ENCODE results near the gene SORBS1. TPM values are rescaled to one million over a fixed set of nuclear protein-coding genes. Genes with fewer than 3 reads are reported as not detected.

The SORBS1 gene
- total RNA-seq, 1 donor from 2014 or later = 16.1 TPM

- TF ChIP-seq, protein P1, sequence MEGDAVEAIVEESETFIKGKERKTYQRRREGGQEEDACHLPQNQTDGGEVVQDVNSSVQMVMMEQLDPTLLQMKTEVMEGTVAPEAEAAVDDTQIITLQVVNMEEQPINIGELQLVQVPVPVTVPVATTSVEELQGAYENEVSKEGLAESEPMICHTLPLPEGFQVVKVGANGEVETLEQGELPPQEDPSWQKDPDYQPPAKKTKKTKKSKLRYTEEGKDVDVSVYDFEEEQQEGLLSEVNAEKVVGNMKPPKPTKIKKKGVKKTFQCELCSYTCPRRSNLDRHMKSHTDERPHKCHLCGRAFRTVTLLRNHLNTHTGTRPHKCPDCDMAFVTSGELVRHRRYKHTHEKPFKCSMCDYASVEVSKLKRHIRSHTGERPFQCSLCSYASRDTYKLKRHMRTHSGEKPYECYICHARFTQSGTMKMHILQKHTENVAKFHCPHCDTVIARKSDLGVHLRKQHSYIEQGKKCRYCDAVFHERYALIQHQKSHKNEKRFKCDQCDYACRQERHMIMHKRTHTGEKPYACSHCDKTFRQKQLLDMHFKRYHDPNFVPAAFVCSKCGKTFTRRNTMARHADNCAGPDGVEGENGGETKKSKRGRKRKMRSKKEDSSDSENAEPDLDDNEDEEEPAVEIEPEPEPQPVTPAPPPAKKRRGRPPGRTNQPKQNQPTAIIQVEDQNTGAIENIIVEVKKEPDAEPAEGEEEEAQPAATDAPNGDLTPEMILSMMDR (IDR thresholded peaks at IDR 0.05) = no peak
- TF ChIP-seq EZH2 (IDR thresholded peaks at IDR 0.05) (no peak), EZH2phosphoT487 (IDR thresholded peaks at IDR 0.05) (no peak)
- Histone ChIP-seq H3K9me3 (ENCODE audit: low read depth) (no peaks in the 10 kb centered on the region), H3K27ac (no peak overlapping the region), H3K4me2 (no peak overlapping the region), H2AFZ (replicated peaks) (no peak overlapping the region), H3K27me3 (no peaks in the 10 kb centered on the region), H3F3A (ENCODE audit: low read depth) (no peaks in the 10 kb centered on the region), H3K4me3 (no peak overlapping the region), H4K20me1 (ENCODE audit: low read depth) (no peaks in the 10 kb centered on the region), H3K9ac (no peak overlapping the region), H3K79me2 (ENCODE audit: low read depth) (no peaks in the 10 kb centered on the region), H3K36me3 (no peaks in the 10 kb centered on the region), H3K4me1 (no peaks in the 10 kb centered on the region)
- Mint-ChIP-seq H3K4me3 (no peak overlapping the region), H3K36me3 (no peaks in the 10 kb centered on the region), H3K27ac (no peak overlapping the region), H3K27me3 (ENCODE audit: insufficient read depth, low read depth) (peaks cover 2% of the 10 kb centered on the region), H3K9me3 (peaks cover 3% of the 10 kb centered on the region), H3K4me1 (no peaks in the 10 kb centered on the region)
- no peak for DNase-seq (ENCODE audit: low spot score)
Measured at GRCh38 chr10:95588025-95588424, 26.9 kb upstream of the SORBS1 start.

- H3K27ac ChIP-seq = no peak overlapping the region
- H2AFZ ChIP-seq (replicated peaks) = no peak overlapping the region
- Mint-ChIP-seq H3K27ac (no peak overlapping the region), H3K27me3 (ENCODE audit: insufficient read depth, low read depth) (peaks cover 9% of the 10 kb centered on the region), H3K9me3 (no peaks in the 10 kb centered on the region), H3K4me1 (no peaks in the 10 kb centered on the region), H3K36me3 (no peaks in the 10 kb centered on the region), H3K4me3 (no peak overlapping the region)
- no peaks in the 10 kb centered on the region for H3F3A ChIP-seq (ENCODE audit: low read depth)
- DNase-seq (ENCODE audit: low spot score) = no peak
- no peak overlapping the region for H3K9ac ChIP-seq
- no peak overlapping the region for H3K4me3 ChIP-seq
- no peaks in the 10 kb centered on the region for H4K20me1 ChIP-seq (ENCODE audit: low read depth)
- no peaks in the 10 kb centered on the region for H3K4me1 ChIP-seq
- no peaks in the 10 kb centered on the region for H3K9me3 ChIP-seq (ENCODE audit: low read depth)
- no peaks in the 10 kb centered on the region for H3K27me3 ChIP-seq
- no peak for TF ChIP-seq EZH2phosphoT487 (IDR thresholded peaks at IDR 0.05)
- TF ChIP-seq EZH2 (IDR thresholded peaks at IDR 0.05) = no peak
- TF ChIP-seq, protein P1 (IDR thresholded peaks at IDR 0.05) = no peak
- H3K79me2 ChIP-seq (ENCODE audit: low read depth) = no peaks in the 10 kb centered on the region
- H3K36me3 ChIP-seq = no peaks in the 10 kb centered on the region
- H3K4me2 ChIP-seq = no peak overlapping the region
Measured at GRCh38 chr10:95579835-95580535, 18.8 kb upstream of the SORBS1 start.

DNA sequence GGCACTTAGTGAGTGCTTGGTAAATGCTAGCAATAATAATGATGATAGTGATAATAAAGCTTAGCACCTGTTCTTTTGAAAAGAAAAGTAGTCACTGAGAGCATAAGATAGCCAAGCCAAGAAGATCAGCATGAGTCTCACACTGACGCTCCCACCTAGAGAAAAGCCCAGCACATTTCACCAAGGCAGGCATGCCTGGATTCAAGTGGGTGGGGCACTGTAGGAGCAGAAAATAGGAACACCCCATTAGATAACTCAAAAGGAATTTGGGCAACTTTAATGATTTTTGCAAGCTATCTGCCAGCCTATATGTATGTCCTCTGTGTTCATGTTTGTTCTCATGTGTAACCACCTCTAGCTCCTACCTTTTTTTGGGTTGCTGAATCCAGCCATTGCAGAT is 18.1 kb upstream of the SORBS1 start:
- H3K9me3 ChIP-seq (ENCODE audit: low read depth) = no peaks in the 10 kb centered on the region
- H3K4me2 ChIP-seq = no peak overlapping the region
- no peak for DNase-seq (ENCODE audit: low spot score)
- no peak overlapping the region for H3K9ac ChIP-seq
- no peak overlapping the region for H3K27ac ChIP-seq
- H3K79me2 ChIP-seq (ENCODE audit: low read depth) = no peaks in the 10 kb centered on the region
- Mint-ChIP-seq H3K27me3 (ENCODE audit: insufficient read depth, low read depth) (peaks cover 7% of the 10 kb centered on the region), H3K4me3 (no peak overlapping the region), H3K4me1 (no peaks in the 10 kb centered on the region), H3K36me3 (no peaks in the 10 kb centered on the region), H3K9me3 (no peaks in the 10 kb centered on the region), H3K27ac (no peak overlapping the region)
- H3K4me1 ChIP-seq = no peaks in the 10 kb centered on the region
- TF ChIP-seq, protein P1 (IDR thresholded peaks at IDR 0.05) = no peak
- TF ChIP-seq EZH2phosphoT487 (IDR thresholded peaks at IDR 0.05) (no peak), EZH2 (IDR thresholded peaks at IDR 0.05) (no peak)
- H3K27me3 ChIP-seq = no peaks in the 10 kb centered on the region
- no peaks in the 10 kb centered on the region for H3K36me3 ChIP-seq
- H2AFZ ChIP-seq (replicated peaks) = no peak overlapping the region
- no peaks in the 10 kb centered on the region for H3F3A ChIP-seq (ENCODE audit: low read depth)
- no peak overlapping the region for H3K4me3 ChIP-seq
- H4K20me1 ChIP-seq (ENCODE audit: low read depth) = no peaks in the 10 kb centered on the region

Measured in neural progenitor cell (in vitro differentiated cells).